GM10248 (cell line): ENCODE data around the gene USHBP1.

Source experiments
- CTCF ChIA-PET: fragments of 300-600 bp; sonication (Branson Sonifier 250); formaldehyde crosslinking; extraction: SDS; loops from one replicate; lab custom pipeline; 2021; ENCODE audit warnings: antibody characterized with exemption; lab: Yijun Ruan, JAX
- POLR2A ChIA-PET: fragments of 350-650 bp; sonication (Branson Sonifier 250); formaldehyde crosslinking; extraction: SDS; loops from one replicate; lab custom pipeline; 2020; ENCODE audit warnings: antibody characterized with exemption; lab: Yijun Ruan, JAX
- DNase-seq: peaks from one replicate; pipeline ENCODE4 v3.0.0; 2012; ENCODE audit errors: extremely low spot score
- TF ChIP-seq, protein P1 (sequence below): IDR thresholded peaks from 2 replicates; pipeline ENCODE4 v1.5.1; 2012; ENCODE audit warnings: mild to moderate bottlenecking, low read depth; ENCODE audit errors: extremely low read depth, missing control alignments, control extremely low read depth

The USHBP1 gene

DNA sequence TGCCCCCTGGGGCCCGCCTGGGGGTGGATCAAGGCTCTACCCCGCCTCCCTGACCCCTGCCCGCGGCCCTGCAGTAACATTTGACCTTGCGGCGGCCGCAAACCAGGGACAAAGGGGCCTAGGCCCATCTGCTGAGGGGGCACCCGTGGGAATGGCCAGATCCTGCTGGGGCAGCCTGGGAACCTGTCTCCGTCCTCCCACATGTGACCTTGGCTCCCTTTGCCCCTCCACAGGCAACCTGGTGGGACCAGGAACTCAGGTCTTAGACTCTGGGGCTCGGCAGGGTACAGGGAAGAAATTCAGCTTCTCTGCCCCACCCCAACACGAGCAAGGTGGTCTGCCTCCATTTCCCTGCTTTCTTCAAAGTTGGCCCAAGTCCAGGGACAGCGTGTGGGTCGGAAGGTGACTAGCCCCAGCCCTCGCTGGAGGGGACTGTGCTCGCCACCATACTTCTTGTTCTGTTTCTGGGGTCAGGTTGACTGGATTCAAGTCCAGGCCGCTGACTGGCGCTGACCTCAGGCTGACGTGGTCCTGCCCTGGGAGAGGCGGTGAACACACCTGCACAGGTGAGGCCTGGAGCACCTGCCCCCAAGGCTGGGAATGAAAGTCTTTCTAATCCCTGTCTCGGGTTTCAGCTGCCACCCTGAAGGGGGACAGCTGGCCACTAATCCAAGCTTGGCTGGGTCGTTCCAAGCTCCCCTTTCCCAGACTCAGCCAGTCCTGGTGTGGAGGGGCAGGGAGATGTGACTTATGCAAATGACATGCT is 16.4 kb downstream of the USHBP1 start:
- POLR2A ChIA-PET: no interaction called here
- CTCF ChIA-PET: interaction anchor here (1.0 to 6.0 kb wide), 3 partner anchors 12 to 35 kb away, joined by 3 to 55 read pairs (median 7); no protein-coding TSS in a partner anchor
- no peak for DNase-seq
- TF ChIP-seq, protein P1, sequence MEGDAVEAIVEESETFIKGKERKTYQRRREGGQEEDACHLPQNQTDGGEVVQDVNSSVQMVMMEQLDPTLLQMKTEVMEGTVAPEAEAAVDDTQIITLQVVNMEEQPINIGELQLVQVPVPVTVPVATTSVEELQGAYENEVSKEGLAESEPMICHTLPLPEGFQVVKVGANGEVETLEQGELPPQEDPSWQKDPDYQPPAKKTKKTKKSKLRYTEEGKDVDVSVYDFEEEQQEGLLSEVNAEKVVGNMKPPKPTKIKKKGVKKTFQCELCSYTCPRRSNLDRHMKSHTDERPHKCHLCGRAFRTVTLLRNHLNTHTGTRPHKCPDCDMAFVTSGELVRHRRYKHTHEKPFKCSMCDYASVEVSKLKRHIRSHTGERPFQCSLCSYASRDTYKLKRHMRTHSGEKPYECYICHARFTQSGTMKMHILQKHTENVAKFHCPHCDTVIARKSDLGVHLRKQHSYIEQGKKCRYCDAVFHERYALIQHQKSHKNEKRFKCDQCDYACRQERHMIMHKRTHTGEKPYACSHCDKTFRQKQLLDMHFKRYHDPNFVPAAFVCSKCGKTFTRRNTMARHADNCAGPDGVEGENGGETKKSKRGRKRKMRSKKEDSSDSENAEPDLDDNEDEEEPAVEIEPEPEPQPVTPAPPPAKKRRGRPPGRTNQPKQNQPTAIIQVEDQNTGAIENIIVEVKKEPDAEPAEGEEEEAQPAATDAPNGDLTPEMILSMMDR: no peak

DNA sequence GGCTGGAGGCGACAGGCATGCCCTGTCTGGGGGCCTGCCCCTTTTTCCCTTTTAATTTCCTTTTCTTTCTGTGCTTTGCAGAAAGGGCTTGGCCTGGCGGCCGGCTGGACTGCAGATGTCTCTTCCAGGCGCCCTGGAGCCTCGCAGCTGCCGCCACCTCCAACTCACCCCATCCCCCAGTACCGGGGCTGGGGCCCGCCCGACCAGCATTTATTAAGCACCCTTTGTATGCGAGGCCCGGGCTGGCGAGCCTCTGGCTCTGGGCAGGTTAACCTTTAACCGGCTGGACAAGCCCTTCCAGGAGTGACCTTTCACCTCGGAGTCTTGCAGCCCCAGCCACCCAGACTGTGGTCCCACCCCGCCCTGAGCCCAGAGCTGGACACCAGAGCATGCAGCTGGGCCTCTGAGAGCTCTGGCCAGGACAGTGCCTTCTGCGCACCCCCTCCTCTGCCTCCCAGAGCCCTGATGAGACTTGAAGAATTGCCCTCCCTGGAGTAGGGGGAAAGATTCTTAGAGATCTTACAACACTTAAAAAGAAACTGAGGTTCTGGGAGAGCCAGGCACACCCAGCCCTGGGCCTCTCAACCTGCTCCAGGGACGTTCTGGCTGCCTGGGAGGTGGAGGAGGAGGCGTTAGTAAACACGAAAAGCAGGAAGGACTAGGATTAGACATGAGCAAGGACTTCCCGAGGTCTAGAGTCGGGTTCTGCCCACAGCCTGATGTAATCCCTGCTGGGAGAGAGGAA is 17.7 kb downstream of the USHBP1 start:
- POLR2A ChIA-PET: no interaction called here
- TF ChIP-seq, protein P1: no peak
- no peak for DNase-seq
- CTCF ChIA-PET: interaction anchor here (1.0 to 1.9 kb wide), 2 partner anchors 11 to 14 kb away, joined by 4 to 7 read pairs; no protein-coding TSS in a partner anchor

DNA sequence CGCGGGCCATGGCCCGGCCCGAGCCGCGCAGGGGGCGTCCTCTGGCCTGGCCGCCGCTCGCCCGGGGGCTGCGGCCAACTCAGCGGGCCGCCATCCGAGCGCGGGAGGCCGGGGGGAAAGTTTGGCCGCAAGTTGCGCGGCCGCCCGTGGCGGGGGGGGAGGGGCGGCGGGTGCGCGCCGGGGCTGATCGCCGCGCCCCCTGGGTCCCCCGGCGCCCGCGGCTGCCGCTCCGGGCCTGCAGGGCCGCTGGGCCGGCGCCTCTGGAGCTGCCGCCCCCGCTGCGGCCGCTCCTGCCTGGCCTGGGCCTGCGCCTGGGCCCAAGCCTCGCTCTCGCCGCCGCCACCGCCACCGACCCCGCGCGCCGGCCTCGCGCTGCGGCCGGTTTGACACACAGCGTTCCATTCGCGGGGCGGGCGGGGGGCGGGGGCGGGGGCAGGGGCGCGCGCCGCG is 19.0 kb downstream of the USHBP1 start, which contains the start of gene NR2F6:
Gene NR2F6 (minus strand): TSS at position 385 of the 450 bp plus-strand sequence. CDS start 699 bp downstream, outside the sequence.
- POLR2A ChIA-PET: no interaction called here
- DNase-seq: no peak
- CTCF ChIA-PET: no interaction called here
- TF ChIP-seq, protein P1: no peak

DNA sequence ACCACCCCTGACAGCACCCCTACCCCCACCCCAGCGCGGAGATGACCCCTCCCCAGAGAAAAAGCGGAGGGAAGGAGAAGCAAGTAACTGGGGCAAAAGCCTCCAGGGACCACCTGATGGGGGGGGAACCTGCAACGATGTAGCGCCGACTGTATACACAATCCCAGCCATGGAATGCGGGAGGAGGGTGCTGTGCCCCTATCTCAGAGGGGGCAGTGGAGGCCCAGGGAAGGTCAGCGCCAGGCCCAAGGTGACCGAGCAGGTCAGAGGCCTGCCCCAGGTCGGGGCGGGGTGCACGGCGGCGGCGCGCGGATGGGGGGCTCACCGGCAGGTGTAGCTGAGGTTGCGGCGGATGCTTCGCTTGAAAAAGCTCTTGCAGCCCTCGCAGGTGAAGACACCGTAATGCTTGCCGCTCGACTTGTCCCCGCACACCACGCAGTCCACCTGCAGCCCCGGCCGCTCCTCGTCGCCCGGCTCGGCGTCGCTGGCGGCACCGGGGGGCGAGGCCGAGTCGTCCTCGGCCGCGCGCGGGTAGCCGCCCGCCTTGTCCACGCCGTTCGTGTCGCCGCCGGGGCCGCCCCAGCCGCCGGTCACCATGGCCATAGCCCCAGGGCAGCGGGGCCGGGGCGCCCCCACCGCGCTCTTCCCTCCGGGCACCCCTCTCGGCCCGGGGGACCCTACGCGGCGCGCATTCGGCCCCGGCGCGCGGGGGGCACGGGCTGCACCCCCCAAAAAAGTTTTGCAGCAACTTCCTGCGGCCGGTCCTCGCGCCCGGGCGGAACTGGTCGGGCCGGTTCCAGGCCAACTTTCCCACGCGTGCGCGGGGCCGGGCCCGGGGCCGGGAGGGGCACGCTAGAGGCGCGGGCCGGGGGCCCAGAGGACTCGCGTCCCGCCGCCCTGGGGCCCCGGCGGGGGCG is 19.7 kb downstream of the USHBP1 start:
- ChIA-PET CTCF (interaction anchor here (1.0 to 3.3 kb wide), 3 partner anchors 10 to 22 kb away, joined by 4 to 23 read pairs (median 4); partner anchors contain the start of gene BABAM1), POLR2A (no interaction called here)
- no peak for DNase-seq
- TF ChIP-seq, protein P1: no peak

DNA sequence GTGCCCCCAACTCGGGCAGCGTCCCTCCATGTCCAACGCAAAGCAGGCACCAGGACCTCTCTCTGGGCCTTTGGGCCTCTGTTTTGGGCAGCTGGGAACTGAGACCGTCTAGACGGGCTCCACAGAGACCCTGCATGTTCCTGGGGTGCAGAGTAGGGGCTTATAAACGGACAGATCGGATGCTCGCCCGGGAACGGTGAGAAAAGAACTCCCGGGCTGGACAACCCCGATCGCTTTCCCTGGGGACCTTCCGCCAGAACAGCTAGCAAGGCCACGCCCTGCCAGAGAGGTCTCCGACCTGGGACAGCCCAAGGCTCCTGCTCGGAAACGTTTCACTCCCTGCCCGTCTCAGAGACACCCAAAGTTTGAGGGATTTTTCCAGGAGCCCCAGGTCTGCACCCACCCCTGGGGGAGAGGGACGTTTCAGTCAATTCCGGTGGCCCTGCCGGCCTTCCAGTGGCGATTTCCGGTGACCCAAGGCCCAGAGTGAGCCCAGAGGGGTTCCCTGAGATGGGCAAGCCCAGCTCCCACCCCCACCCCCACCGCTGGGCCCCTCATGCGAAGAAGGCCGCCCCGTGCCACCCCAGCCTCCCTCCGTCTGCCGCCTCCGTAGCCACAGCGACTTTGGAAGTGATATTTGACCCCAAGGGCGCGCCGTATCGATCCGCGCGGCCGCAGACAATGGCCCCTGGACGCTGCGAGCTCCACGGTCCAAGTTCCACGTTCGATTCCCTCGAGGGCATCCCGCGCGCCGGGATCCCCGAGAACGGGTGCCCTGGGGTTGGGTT is 20.5 kb downstream of the USHBP1 start:
- ChIA-PET CTCF (interaction anchor here (1.0 to 3.3 kb wide), 4 partner anchors 9 to 23 kb away, joined by 4 to 23 read pairs (median 4); partner anchors contain the start of genes BABAM1 and OCEL1), POLR2A (interaction anchor here (1.6 kb wide), 1 partner anchor 23 kb away, joined by 3 read pairs; the partner anchor contains the start of gene BABAM1)
- TF ChIP-seq, protein P1: no peak
- no peak for DNase-seq
